Activated CD4-positive, alpha-beta T cell treated with anti-CD3 and anti-CD28 coated beads for 36 hours (primary cell): ENCODE measurements around the gene PNPLA8. TPM values are rescaled to one million over a fixed set of nuclear protein-coding genes. Genes with fewer than 3 reads are reported as not detected.

Source experiments
- ATAC-seq: fragments of 200-7000 bp; cut with Tn5 transposase; one replicate; pipeline ENCODE4 v1.10.0; 2021; ENCODE audit warnings: mild to moderate bottlenecking, moderate library complexity
- CTCF ChIA-PET: fragments of 350-600 bp; sonication (Branson Sonifier 250); formaldehyde crosslinking; loops from one replicate; lab custom pipeline; 2021; ENCODE audit warnings: antibody characterized with exemption; lab: Charles Lee
- POLR2A ChIA-PET: fragments of 350-600 bp; sonication (Branson Sonifier 250); formaldehyde crosslinking; loops from one replicate; lab custom pipeline; 2021; ENCODE audit warnings: antibody characterized with exemption, inconsistent platforms; lab: Charles Lee
- DNase-seq: peaks from one replicate; pipeline ENCODE4 v3.0.0-alpha.2; 2020
- H3K27ac Mint-ChIP-seq: one replicate; pipeline ENCODE4 v1.8.0; 2021; ENCODE audit warnings: mixed read lengths
- H3K27me3 Mint-ChIP-seq: one replicate; pipeline ENCODE4 v1.8.0; 2021; ENCODE audit warnings: mixed read lengths
- H3K36me3 Mint-ChIP-seq: one replicate; pipeline ENCODE4 v1.8.0; 2021; ENCODE audit warnings: low read depth, mixed read lengths
- H3K4me1 Mint-ChIP-seq: one replicate; pipeline ENCODE4 v1.8.0; 2021; ENCODE audit warnings: mixed read lengths
- H3K4me3 Mint-ChIP-seq: one replicate; pipeline ENCODE4 v1.8.0; 2021; ENCODE audit warnings: mild to moderate bottlenecking, moderate library complexity, mixed read lengths
- H3K9me3 Mint-ChIP-seq: one replicate; pipeline ENCODE4 v1.8.0; 2021; ENCODE audit warnings: low read depth, mixed read lengths
- intact Hi-C, 2 experiments: fragments of 100-400 bp; cut with DNase I in 1 of 2; cut with micrococcal nuclease in 1 of 2; formaldehyde crosslinking; loops; one replicate each; pipeline versions ENCODE4 v1.14.2 to v1.15.1; 2022 to 2024; cut with DNase I, micrococcal nuclease
- total RNA-seq, 2 experiments: library from RNA; stranded (reverse); gene quantifications; one replicate each; pipeline ENCODE4 v1.2.3, GENCODE V29; 2021

PNPLA8 gene
- total RNA-seq, 2 experiments from 2014 or later, result 14.2 to 18.4 TPM

DNA sequence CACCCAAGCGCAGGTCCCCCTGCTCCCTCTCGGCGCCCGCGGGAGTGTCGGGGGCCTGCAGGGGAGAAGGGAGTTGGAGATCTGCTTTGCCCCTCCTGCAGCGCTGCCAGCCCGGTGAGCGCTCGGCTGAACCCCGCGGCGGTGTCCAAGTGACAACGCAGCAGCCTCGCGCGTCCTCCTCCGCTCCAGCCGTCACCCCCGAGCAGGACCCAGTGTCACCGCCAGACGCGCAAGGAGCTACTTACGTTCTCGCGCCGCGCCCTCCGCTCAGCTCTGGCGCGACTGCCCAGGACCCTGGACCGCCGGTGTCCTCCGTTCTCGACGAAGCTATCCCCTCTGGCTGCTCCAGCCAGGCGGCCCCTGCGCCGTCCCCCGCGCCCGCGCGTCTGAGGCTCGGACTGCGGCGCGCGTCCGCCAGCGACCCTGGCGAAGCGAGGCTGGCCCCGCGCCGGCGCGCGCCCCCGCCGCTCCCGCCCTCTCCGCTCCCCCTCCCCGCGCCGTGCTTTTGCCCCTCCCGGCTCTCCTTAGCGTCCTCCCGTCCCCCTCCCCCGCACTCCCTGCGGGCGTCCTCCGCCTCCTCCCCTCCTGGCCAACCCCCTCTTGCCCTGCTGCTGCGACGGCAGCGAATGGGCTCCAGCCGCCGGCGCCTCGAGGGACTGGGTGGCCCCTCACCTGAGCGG lies 69.8 kb downstream of the PNPLA8 start, which contains the start of gene NRCAM:
Gene NRCAM, minus strand, starts transcription at position 439 of the 680 bp plus-strand sequence. CDS start 216,372 bp downstream, outside the sequence.
- H3K4me1 Mint-ChIP-seq, result peaks cover 20% of the 10 kb centered on the region
- H3K27me3 Mint-ChIP-seq, result peaks cover 47% of the 10 kb centered on the region
- ChIA-PET CTCF (interaction anchor here (1.0 to 1.2 kb wide), 3 partner anchors 15 to 33 kb away, joined by 3 to 4 read pairs (median 3); no protein-coding TSS in a partner anchor), POLR2A (no interaction called here)
- DNase-seq (peak; percentile 66), ATAC-seq (peak; percentile 47)
- no peaks in the 10 kb centered on the region for H3K36me3 Mint-ChIP-seq
- H3K27ac Mint-ChIP-seq, result no peak within 1 kb of the TSS
- H3K9me3 Mint-ChIP-seq, result no peaks in the 10 kb centered on the region
- H3K4me3 Mint-ChIP-seq, result peak within 1 kb of the TSS; percentile 67
- intact Hi-C loops, result loop anchor here in 1 of 2 experiments (5.0 kb wide), 1 partner anchor 39 kb away; no protein-coding TSS in a partner anchor

DNA sequence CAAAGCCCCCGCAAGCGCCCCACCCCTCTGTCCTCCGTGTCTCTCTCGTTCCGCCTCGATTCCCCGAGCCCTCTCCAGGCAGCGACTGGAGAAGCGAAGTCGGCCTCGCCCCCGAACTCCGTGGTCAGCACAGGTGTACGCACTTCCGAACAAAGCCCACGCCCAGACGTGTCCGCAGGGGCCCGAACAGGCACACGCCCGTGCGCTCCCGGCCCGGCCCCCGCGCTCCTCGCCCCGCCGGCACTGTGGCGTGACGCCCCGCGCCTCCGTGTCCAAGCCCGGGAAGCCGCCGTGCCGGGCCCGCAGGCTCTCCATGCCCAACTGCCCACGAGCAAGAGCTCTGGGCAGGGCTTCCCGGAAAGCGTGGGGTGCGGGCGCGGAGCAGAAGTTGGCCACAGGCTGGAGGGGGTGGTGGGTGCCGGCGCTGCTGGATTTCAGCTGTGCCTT lies 70.4 kb downstream of the PNPLA8 start:
- CTCF ChIA-PET, result interaction anchor here (0.6 to 1.2 kb wide), 2 partner anchors 32 to 1398 kb away, joined by 3 read pairs; no protein-coding TSS in a partner anchor
- peak overlapping the region; percentile 67 for H3K4me3 Mint-ChIP-seq
- peak; percentile 22 for DNase-seq
- peaks cover 20% of the 10 kb centered on the region for H3K4me1 Mint-ChIP-seq
- intact Hi-C loops, result loop anchor here in 1 of 2 experiments (5.0 kb wide), 1 partner anchor 38 kb away; no protein-coding TSS in a partner anchor
- H3K27ac Mint-ChIP-seq, result no peak overlapping the region
- POLR2A ChIA-PET, result no interaction called here
- peaks cover 44% of the 10 kb centered on the region for H3K27me3 Mint-ChIP-seq
- no peaks in the 10 kb centered on the region for H3K9me3 Mint-ChIP-seq
- peak; percentile 8 for ATAC-seq
- H3K36me3 Mint-ChIP-seq, result no peaks in the 10 kb centered on the region

DNA sequence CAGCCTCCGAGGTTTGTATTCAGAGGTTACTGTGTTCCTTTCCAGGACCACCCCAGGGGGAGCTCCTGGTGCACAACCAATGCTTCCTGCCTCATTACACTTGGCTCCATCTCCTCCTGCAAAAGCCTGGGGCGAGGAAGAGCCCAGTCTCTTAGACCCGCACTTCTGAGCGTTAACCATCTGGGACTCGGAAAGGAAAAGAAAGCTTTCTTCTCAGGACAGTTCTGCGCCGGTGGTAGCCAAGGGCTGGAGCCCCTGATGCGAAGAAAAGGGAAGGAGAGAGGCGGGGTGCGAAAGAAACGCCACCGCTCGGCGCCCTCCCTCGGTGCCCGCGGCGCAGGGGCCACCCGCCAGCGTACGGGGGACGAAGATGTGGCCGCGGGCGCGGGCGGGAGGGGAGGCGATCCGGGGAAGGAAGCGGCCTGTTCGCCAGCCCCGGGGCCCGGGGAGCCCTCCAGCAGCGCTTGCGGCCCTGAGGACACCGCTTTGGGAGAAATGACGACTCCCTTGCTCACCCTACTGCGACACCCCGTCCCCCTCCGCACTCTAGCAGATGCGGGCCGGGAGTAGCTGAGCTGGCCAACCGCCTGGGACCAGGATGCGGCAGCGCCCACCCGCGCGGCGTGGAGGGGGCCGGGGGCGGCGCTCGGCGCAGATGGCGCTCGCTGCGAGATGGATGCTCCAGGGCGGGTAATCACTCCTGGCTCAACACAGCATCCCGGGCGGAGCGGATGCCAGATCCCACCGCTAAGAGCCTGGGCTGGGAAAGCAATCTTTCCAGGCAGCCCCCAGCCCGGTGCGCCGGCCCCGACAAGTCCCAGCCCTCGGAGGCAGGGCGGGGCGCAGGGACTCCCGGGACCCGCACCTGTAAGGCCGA lies 71.0 kb downstream of the PNPLA8 start:
- POLR2A ChIA-PET, result no interaction called here
- intact Hi-C loops, result loop anchor here in 1 of 2 experiments (5.0 kb wide), 1 partner anchor 38 kb away; no protein-coding TSS in a partner anchor
- no peaks in the 10 kb centered on the region for H3K36me3 Mint-ChIP-seq
- peaks cover 44% of the 10 kb centered on the region for H3K27me3 Mint-ChIP-seq
- CTCF ChIA-PET, result interaction anchor here (0.6 to 0.7 kb wide), 2 partner anchors 260 to 1397 kb away, joined by 3 read pairs; no protein-coding TSS in a partner anchor
- peak overlapping the region; percentile 67 for H3K4me3 Mint-ChIP-seq
- no peaks in the 10 kb centered on the region for H3K9me3 Mint-ChIP-seq
- H3K27ac Mint-ChIP-seq, result no peak overlapping the region
- peaks cover 18% of the 10 kb centered on the region for H3K4me1 Mint-ChIP-seq
- DNase-seq (peak; percentile 54), ATAC-seq (peak; percentile 51)

DNA sequence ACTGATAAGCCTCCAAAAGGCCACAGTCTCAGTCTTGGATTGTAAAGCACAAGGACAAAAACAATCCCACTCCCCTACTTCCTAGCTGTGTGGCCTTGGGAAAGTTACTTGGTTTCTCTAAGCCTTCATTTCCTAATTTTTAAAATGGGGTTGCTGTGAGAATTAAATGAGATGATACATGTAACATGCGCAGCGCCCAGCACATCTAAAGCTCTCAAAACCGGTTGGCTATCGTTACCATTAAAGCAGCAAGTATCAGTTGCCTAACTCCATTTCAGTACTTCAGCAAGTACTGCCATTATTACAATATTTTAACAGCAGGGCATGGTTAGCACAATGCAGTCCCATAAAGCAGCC lies 71.6 kb downstream of the PNPLA8 start:
- ATAC-seq (no peak), DNase-seq (no peak)
- ChIA-PET POLR2A (no interaction called here), CTCF (interaction anchor here (0.7 to 2.5 kb wide), 2 partner anchors 43 to 260 kb away, joined by 3 to 8 read pairs; no protein-coding TSS in a partner anchor)
- H3K27ac Mint-ChIP-seq, result no peak overlapping the region
- H3K27me3 Mint-ChIP-seq, result peaks cover 45% of the 10 kb centered on the region
- H3K36me3 Mint-ChIP-seq, result no peaks in the 10 kb centered on the region
- H3K4me3 Mint-ChIP-seq, result peak overlapping the region; percentile 64
- H3K4me1 Mint-ChIP-seq, result peaks cover 17% of the 10 kb centered on the region
- intact Hi-C loops, result no loop called here
- H3K9me3 Mint-ChIP-seq, result no peaks in the 10 kb centered on the region

DNA sequence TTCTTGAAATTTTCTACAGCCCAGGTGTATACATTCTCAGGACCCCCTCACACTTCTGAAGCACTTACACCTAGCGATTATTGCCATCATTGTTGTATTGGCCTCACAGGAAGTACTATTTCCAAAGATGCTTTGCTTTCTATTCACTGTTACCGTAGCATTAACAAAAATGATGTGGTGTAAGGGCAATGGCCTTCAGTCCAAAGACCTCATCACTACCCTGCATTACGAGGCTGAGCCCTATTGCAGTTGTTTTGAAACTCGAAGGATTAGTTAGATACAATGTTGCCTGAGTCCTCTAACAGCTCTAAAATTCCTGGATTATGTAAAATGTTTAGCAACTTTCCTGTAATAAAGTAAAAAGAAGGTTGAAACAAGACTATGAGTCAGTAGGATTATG lies 72.6 kb downstream of the PNPLA8 start:
- ATAC-seq (no peak), DNase-seq (no peak)
- ChIA-PET CTCF (interaction anchor here (0.9 to 2.5 kb wide), 6 partner anchors 12 to 269 kb away, joined by 3 to 10 read pairs (median 4); no protein-coding TSS in a partner anchor), POLR2A (no interaction called here)
- Mint-ChIP-seq H3K4me1 (peaks cover 17% of the 10 kb centered on the region), H3K4me3 (no peak overlapping the region), H3K36me3 (no peaks in the 10 kb centered on the region), H3K27me3 (peaks cover 40% of the 10 kb centered on the region), H3K9me3 (no peaks in the 10 kb centered on the region), H3K27ac (no peak overlapping the region)
- intact Hi-C loops, result no loop called here

DNA sequence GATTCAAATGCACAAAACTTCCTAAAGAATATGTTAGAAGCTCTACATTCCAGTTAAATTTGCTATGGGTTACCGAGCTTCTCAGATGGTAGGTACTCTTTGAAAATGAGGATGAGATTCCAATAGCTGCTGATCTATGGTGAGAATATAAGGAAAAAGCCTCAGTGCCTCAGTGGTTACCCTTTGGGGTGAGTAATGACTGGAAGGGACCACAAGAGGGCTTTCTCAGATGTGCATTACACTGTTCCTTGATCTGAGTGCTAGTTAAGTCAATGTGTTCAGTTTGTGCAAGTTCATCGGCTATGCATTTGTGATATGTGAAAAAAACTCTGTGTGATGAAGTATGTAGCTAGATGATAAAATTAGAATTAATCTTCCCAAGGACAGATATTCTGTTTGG lies 73.2 kb downstream of the PNPLA8 start:
- ATAC-seq (no peak), DNase-seq (no peak)
- ChIA-PET POLR2A (no interaction called here), CTCF (interaction anchor here (0.6 to 2.5 kb wide), 10 partner anchors 8 to 269 kb away, joined by 3 to 10 read pairs (median 4); partner anchors contain the start of gene PNPLA8)
- no peaks in the 10 kb centered on the region for H3K36me3 Mint-ChIP-seq
- H3K27me3 Mint-ChIP-seq, result peaks cover 34% of the 10 kb centered on the region
- no peak overlapping the region for H3K4me3 Mint-ChIP-seq
- no peak overlapping the region for H3K27ac Mint-ChIP-seq
- no peaks in the 10 kb centered on the region for H3K9me3 Mint-ChIP-seq
- intact Hi-C loops, result loop anchor here in 1 of 2 experiments (1.0 kb wide), 1 partner anchor 45 kb away; no protein-coding TSS in a partner anchor
- peaks cover 18% of the 10 kb centered on the region for H3K4me1 Mint-ChIP-seq

DNA sequence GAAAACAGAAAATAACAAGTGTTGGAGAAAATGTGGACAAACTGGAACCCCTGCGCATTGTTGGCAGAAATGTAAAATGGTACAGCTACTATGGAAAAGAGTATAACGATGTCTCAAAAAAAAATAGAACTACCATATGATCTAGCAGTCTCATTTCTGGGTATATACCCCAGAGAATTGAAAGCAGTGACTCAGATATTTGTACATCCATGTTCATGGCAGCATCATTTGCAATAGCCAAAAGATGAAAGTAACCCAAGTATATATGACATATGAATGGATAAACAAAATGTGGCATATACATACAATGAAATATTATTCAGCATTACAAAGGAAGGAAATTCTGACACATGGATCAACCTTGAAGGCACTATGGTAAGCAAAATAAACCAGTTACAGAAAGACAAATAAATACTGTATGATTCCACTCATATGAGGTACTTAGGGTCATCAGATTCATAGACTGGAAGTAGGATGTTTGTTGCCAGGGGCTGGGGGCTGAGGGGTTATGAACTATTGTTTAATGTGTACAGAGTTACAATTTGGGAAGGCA lies 74.6 kb downstream of the PNPLA8 start:
- H3K27me3 Mint-ChIP-seq, result peaks cover 23% of the 10 kb centered on the region
- ChIA-PET CTCF (no interaction called here), POLR2A (no interaction called here)
- H3K4me1 Mint-ChIP-seq, result peaks cover 10% of the 10 kb centered on the region
- H3K27ac Mint-ChIP-seq, result no peak overlapping the region
- DNase-seq (no peak), ATAC-seq (peak; percentile 2)
- no peaks in the 10 kb centered on the region for H3K36me3 Mint-ChIP-seq
- no peak overlapping the region for H3K4me3 Mint-ChIP-seq
- intact Hi-C loops, result no loop called here
- H3K9me3 Mint-ChIP-seq, result no peaks in the 10 kb centered on the region

DNA sequence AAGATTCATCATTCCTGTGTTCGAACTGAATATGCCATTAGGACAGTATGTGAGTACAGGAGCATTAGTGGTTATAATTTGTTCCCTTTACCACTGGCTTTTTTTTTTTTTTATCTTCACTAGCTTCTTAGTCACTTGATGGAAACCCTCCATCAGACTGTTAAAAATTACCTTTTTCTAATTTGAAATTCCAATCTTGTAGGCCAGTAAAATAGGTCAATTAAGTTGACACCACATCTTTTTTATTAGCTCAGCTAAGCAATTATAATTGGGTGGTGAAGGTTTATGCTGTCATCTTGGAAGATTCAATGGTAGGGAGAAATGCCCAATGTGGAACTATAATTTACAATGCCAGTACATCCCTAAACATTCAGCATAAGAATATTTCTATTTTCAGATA lies 75.8 kb downstream of the PNPLA8 start:
- H3K9me3 Mint-ChIP-seq, result no peaks in the 10 kb centered on the region
- ChIA-PET POLR2A (no interaction called here), CTCF (no interaction called here)
- no peak overlapping the region for H3K4me3 Mint-ChIP-seq
- ATAC-seq (no peak), DNase-seq (no peak)
- H3K4me1 Mint-ChIP-seq, result peaks cover 10% of the 10 kb centered on the region
- no peak overlapping the region for H3K27ac Mint-ChIP-seq
- intact Hi-C loops, result no loop called here
- peaks cover 23% of the 10 kb centered on the region for H3K27me3 Mint-ChIP-seq
- no peaks in the 10 kb centered on the region for H3K36me3 Mint-ChIP-seq

DNA sequence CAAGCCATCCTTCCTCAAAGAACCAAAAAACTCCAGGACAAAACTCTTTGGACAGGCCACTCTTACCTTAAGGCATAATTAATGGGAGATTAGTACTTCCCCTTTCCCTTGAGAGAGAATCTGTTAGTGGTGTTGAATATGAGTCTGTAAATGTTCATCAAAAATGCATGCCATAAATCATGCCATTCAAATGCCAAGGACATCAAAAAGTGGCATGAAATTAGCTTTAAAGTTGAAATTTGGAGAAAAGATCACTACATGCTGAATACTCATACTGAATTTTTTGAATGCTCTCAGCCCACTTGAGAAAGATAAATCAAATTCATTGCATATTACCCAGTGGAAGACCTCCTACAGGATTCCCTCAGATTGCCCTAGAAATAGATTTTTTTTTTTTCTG lies 76.4 kb downstream of the PNPLA8 start:
- Mint-ChIP-seq H3K4me3 (no peak overlapping the region), H3K27ac (no peak overlapping the region), H3K9me3 (no peaks in the 10 kb centered on the region), H3K36me3 (no peaks in the 10 kb centered on the region), H3K4me1 (peaks cover 8% of the 10 kb centered on the region), H3K27me3 (peaks cover 20% of the 10 kb centered on the region)
- no peak for ATAC-seq
- CTCF ChIA-PET, result no interaction called here
- POLR2A ChIA-PET, result no interaction called here
- no peak for DNase-seq
- intact Hi-C loops, result no loop called here

DNA sequence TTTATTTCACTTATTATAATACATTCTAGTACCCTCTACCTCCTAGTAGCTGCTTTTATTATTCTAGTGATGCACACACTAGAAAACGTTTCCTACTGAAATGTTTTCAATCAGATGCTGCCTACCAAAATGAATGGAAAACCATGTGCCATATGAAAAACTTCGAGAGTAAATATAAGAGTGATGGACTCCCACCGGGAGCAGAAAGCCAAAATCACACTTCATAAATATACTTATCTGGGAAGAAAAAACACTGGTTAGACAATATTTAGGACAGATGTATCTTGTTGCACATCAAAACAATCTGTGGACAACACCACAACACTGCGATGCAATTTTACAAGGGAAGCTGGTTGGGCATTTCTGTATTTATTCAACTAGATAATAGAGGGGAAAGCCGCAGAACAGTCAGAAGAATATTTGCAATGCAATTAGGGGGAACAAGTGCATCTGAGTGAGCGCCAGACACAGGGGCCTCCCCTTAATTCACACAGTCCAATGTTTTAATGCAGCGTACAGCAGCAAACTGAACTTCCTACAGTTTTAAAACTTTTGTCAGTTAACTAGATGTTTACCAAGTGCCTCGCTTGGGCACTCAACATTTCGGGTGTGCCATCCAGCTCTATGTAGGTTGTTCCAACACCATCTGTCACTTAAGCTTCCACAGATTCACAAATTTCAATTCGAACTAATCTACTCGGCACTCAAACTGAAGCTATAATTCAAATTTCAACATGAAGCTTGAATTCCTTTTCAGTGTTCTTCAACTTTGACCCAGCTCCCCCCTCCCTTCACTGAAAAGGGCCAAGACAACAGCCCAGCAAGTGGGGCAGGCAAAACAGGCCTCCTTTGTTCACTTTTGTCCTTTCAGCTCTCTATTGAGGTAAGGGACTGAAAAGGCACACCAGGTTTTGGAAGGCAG lies 77.1 kb downstream of the PNPLA8 start:
- Mint-ChIP-seq H3K27me3 (peaks cover 19% of the 10 kb centered on the region), H3K27ac (no peak overlapping the region), H3K36me3 (no peaks in the 10 kb centered on the region), H3K4me1 (peaks cover 4% of the 10 kb centered on the region), H3K9me3 (no peaks in the 10 kb centered on the region), H3K4me3 (no peak overlapping the region)
- POLR2A ChIA-PET, result no interaction called here
- ATAC-seq (no peak), DNase-seq (no peak)
- intact Hi-C loops, result no loop called here
- CTCF ChIA-PET, result no interaction called here
